Stimulated activated CD4-positive, alpha-beta T cell treated with anti-CD3 and anti-CD28 coated beads, Interleukin-4, amount 100 ng/mL, for 24 hours (primary cell): ENCODE results near the gene ALDH1L1.
"Not testable (repeated sequence)": the region's sequence is repeated elsewhere in the genome, so short reads cannot be mapped to it uniquely, and the experiment has no call there.

Source experiments
- DNase-seq: peaks from one replicate; pipeline ENCODE4 v3.0.0-alpha.2; 2020

The ALDH1L1 gene

DNA sequence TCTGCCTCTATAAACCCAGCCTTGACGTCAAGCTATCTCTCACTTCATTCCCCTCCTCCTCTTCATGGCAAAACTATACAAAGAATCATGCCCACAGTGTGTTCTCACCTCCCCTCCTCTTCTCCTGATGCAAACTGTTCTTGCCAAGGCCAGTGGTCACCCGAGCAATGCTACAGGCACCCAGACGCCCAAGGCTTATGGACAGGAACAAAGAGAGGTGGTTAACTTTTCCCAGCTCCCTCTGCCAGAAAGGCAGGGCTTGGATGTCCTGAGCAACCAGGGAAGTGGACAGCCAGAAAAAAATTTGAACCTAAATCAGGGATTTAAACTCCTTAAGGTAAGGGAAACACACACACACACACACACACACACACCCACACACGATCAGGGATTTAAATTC lies 101.5 kb downstream of the ALDH1L1 start:
- DNase-seq: no peak

- DNase-seq: no peak
Observed at GRCh38 chr3:126077754-126078153, 102.6 kb downstream of the ALDH1L1 start.

DNA sequence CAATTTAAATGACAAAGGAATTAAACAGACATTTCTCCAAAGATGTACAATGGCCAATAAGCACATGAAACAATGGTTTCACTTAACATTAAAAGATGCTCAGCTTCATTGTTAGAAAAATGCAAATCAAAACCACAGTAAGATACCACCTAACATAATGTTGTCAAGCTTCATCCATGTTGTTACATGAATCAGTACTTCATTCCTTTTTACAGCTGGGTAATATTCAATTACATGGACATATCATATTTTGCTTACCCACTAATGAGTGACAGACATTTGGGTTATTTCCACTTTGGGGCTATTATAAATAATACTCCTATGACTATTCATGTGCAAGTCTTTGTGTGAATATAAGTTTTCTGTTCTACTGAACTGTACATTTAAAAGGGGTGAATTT lies 104.2 kb downstream of the ALDH1L1 start:
- no peak for DNase-seq

GRCh38 chr3:126070146-126070545 lies 110.2 kb downstream of the ALDH1L1 start:
- DNase-seq: no peak

DNA sequence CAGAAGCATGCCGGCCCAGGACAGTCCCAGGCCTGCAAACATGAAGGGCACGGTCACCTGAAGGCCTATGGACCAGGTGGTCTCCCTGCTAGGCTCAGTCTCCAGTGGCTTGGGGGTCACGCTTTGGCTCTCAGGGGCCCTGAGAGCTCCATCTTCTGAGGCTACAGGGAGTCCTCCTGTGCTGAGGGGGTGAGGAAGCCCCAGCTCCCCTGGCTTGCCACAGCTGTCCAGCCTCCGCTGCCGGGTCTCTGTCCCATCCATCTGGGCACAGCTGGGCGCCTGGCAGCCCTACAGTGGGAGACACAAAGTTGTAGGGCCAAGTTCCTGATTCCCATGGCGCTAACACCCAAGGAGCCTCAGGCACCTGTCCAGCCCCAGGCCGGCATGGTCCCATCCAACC lies 112.4 kb downstream of the ALDH1L1 start:
- DNase-seq: no peak

GRCh38 chr3:126066676-126067075 lies 113.7 kb downstream of the ALDH1L1 start:
- DNase-seq: not testable (repeated sequence)

DNA sequence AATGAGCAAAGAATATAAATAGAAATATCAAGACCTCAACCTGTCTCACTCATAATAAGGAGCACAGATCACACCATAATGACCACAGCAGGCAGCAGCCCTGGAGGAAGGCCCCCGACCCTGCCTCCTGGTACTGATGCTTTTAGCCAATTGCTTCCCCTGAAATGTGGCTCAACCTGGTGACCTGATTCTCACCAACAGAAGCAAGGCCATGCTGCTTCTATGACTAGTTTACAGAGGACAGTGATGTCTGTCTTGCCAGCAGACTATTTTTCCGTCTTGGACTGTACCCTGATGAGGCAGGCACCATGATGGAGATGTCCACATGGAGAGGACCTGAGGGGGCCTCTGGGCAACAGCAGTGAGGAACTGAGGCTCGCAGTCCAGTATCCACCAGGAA lies 114.5 kb downstream of the ALDH1L1 start:
- no peak for DNase-seq

DNA sequence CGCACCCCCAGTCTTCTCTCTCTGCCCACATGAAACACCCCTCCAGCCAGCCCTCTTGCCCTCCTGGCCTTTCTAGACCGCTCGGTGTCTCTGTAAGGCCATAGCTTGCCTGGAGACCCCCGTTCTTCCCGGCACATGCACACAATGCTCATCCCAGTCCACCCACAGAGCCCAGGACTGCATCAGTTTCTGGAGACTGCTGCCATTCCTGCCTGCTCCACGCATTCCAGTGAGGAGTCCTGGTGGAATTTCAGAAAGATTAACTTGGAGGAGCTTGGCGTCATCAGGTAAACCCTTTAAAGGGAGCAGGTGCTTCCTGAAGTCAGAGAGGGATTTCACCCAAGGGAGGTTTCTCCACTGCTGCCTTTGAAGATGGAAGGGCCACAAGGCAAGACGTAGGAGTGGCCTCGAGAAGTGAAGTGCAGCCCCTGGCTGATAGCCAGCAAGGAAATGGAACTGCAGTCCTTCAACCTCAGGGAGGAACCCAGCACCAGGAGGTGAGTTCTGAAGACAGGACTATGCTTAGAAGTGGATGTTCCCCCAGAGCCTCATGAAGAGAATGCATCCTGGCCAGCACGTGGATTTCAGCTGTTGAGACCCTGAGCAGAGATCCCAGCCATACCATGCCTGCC lies 115.6 kb downstream of the ALDH1L1 start:
- DNase-seq: no peak

- no peak for DNase-seq
Observed at GRCh38 chr3:126063358-126063965, 116.9 kb downstream of the ALDH1L1 start.

- DNase-seq: no peak
Observed at GRCh38 chr3:126061301-126062032, 118.9 kb downstream of the ALDH1L1 start.

DNA sequence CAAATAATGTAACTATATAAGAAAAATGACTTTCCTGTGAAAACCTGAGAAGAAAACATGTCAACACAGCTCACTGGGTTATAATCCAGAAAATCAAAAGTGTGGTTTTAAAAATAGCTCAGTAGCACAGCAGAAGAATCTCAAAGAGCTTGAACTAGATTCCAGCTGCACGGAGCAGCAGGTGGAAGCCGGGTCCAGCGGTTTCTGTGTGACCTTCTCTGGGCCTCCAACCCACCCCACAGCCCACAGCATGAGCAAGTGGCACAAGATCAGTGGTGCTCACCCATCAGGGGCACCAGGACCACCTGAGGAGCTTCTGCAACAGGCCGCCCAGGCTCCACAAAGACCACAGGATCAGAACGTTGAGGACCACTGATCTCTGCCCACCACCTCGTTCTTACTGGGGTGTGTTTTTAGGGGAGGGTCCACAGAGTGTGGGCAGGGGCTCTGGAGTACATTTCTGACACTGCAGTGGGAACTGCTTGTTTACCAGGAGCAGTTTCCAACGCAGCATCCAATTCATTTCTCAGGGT lies 119.7 kb downstream of the ALDH1L1 start:
- no peak for DNase-seq

DNA sequence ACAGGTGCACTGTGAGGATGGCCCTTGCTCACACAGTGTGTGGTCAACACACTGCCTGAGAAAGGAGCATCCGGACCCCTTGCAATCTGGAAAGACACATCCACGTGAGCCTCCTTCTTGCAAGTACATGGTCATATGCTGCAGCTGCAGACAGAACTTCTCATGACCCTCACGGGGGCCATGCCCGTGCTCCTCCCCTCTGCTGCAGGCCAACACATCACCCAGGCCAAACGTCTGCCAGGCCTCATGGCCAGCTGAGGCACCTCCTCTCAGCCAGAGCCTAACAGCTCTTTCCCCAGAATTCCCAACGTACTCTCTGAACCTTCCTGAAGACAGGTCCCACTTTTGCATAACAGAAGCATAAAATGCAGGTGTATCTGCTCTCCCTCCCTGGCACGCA lies 121.7 kb downstream of the ALDH1L1 start:
- DNase-seq: no peak

DNA sequence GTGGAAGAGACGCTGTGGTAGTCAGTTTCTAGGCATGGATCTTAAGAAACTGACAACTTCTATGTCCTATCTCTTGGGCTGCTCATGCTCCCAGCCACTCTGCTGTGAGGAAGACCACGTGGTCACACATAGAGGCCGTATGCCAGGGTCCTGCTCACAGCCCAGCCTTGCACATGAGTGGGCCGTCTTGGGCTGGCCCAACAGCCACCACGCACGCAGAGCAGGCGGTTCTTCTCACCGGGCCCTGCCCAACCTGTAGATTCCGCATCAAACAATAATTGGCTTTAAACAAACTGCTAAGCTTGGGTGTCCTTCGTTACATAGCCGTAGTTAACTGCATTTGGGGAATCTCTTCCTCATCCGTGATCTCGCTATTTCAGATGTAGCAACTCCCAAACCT lies 122.5 kb downstream of the ALDH1L1 start:
- no peak for DNase-seq

- DNase-seq: no peak
Observed at GRCh38 chr3:126057501-126057819, 122.9 kb downstream of the ALDH1L1 start.

- no peak for DNase-seq
Observed at GRCh38 chr3:126056681-126057500, 123.5 kb downstream of the ALDH1L1 start.

GRCh38 chr3:126056088-126056487 lies 124.3 kb downstream of the ALDH1L1 start:
- no peak for DNase-seq

GRCh38 chr3:126054870-126055269 lies 125.5 kb downstream of the ALDH1L1 start:
- no peak for DNase-seq

GRCh38 chr3:126053949-126054569 lies 126.3 kb downstream of the ALDH1L1 start:
- DNase-seq: no peak
